Mesenchymal stem cell (in vitro differentiated cells and primary cell): ENCODE data around the gene GPATCH8.

Experiments used
- DNase-seq: peaks from one replicate; pipeline ENCODE4 v3.0.0-alpha.2; 2013
- H2AFZ ChIP-seq: one replicate; pipeline ENCODE4 v1.6.1; 2013; ENCODE audit warnings: low read depth, mild to moderate bottlenecking, control low read depth, inconsistent platforms, low read length, moderate library complexity
- H2AK5ac ChIP-seq: 2 replicates; pipeline ENCODE4 v1.6.1; 2013; ENCODE audit warnings: low read length, moderate library complexity, mild to moderate bottlenecking, inconsistent platforms; ENCODE audit not compliant: severe bottlenecking
- H2BK120ac ChIP-seq: one replicate; pipeline ENCODE4 v1.6.1; 2013; ENCODE audit warnings: low read depth, mild to moderate bottlenecking, inconsistent platforms, low read length, moderate library complexity
- H2BK12ac ChIP-seq, 2 experiments: one replicate each; pipeline ENCODE4 v1.6.1; 2013; ENCODE audit warnings: inconsistent platforms in 2 of 2, low read length in 2 of 2, mild to moderate bottlenecking in 2 of 2, moderate library complexity in 2 of 2, control low read depth in 1 of 2
- H2BK15ac ChIP-seq: one replicate; pipeline ENCODE4 v1.6.1; 2013; ENCODE audit warnings: mild to moderate bottlenecking, low read depth, inconsistent platforms; ENCODE audit not compliant: poor library complexity, severe bottlenecking
- H2BK5ac ChIP-seq: 2 replicates; pipeline ENCODE4 v1.6.1; 2013; ENCODE audit warnings: low read depth, mild to moderate bottlenecking, low read length, control low read depth, inconsistent platforms; ENCODE audit not compliant: poor library complexity, severe bottlenecking
- H3K14ac ChIP-seq, 2 experiments: one replicate each; pipeline ENCODE4 v1.6.1; 2013; ENCODE audit warnings: inconsistent platforms in 2 of 2, low read length in 2 of 2, control low read depth in 1 of 2, mild to moderate bottlenecking in 1 of 2, moderate library complexity in 1 of 2
- H3K18ac ChIP-seq, 2 experiments: one replicate each; pipeline ENCODE4 v1.6.1; 2013; ENCODE audit warnings: inconsistent platforms in 2 of 2, low read length in 2 of 2, control low read depth in 1 of 2, low read depth in 1 of 2, mild to moderate bottlenecking in 1 of 2
- H3K23ac ChIP-seq, 2 experiments: one replicate each; pipeline ENCODE4 v1.6.1; 2013; ENCODE audit warnings: inconsistent platforms in 2 of 2, low read length in 2 of 2, mild to moderate bottlenecking in 2 of 2, moderate library complexity in 2 of 2, control low read depth in 1 of 2
- H3K27ac ChIP-seq: 2 replicates; pipeline ENCODE4 v1.5.1; 2013; ENCODE audit warnings: mild to moderate bottlenecking, moderate library complexity, low read length, control low read depth, inconsistent platforms; ENCODE audit not compliant: poor library complexity, severe bottlenecking
- H3K27me3 ChIP-seq, 2 experiments: 2 replicates each; pipeline versions ENCODE4 v1.6.1 to v1.7.0; 2013; ENCODE audit warnings: low read length in 2 of 2, mild to moderate bottlenecking in 2 of 2, moderate library complexity in 2 of 2, control low read depth in 1 of 2, inconsistent platforms in 1 of 2; ENCODE audit not compliant: control insufficient read depth in 1 of 2, insufficient read depth in 1 of 2
- H3K36me3 ChIP-seq, 2 experiments: 2 replicates each; pipeline versions ENCODE4 v1.6.1 to v1.7.0; 2013; ENCODE audit warnings: low read length in 2 of 2, control low read depth in 1 of 2, inconsistent platforms in 1 of 2, low read depth in 1 of 2, mild to moderate bottlenecking in 1 of 2; ENCODE audit not compliant: insufficient read depth in 2 of 2, control insufficient read depth in 1 of 2
- H3K4ac ChIP-seq, 2 experiments: one replicate each; pipeline ENCODE4 v1.6.1; 2013; ENCODE audit warnings: inconsistent platforms in 2 of 2, low read length in 2 of 2, mild to moderate bottlenecking in 2 of 2, moderate library complexity in 2 of 2, control low read depth in 1 of 2, low read depth in 1 of 2
- H3K4me1 ChIP-seq: 2 replicates; pipeline ENCODE4 v1.6.1; 2013; ENCODE audit warnings: low read depth, low read length, control low read depth; ENCODE audit not compliant: control insufficient read depth, insufficient read depth
- H3K4me2 ChIP-seq: 2 replicates; pipeline ENCODE4 v1.6.1; 2013; ENCODE audit warnings: low read length, mild to moderate bottlenecking, inconsistent platforms; ENCODE audit not compliant: poor library complexity, severe bottlenecking
- H3K4me3 ChIP-seq, 2 experiments: 2 replicates each; pipeline versions ENCODE4 v1.5.1 to v1.7.0; 2013; ENCODE audit warnings: low read length in 2 of 2, mild to moderate bottlenecking in 2 of 2, control low read depth in 1 of 2, low read depth in 1 of 2; ENCODE audit not compliant: insufficient read depth in 1 of 2
- H3K79me1 ChIP-seq: replicated peaks from 2 replicates; pipeline ENCODE4 v1.6.1; 2013; ENCODE audit warnings: mild to moderate bottlenecking, control low read depth, low read length, inconsistent platforms; ENCODE audit not compliant: poor library complexity, severe bottlenecking
- H3K9ac ChIP-seq: 2 replicates; pipeline ENCODE4 v1.7.0; 2013; ENCODE audit warnings: mild to moderate bottlenecking, low read length, moderate library complexity
- H3K9me3 ChIP-seq: 2 replicates; pipeline ENCODE4 v1.7.0; 2013; ENCODE audit warnings: mild to moderate bottlenecking, low read length; ENCODE audit not compliant: control insufficient read depth
- H4K8ac ChIP-seq: one replicate; pipeline ENCODE4 v1.6.1; 2013; ENCODE audit warnings: inconsistent platforms, mild to moderate bottlenecking, low read length, moderate library complexity
- H4K91ac ChIP-seq: one replicate; pipeline ENCODE4 v1.6.1; 2013; ENCODE audit warnings: mild to moderate bottlenecking, low read length, inconsistent platforms
- WGBS: methylation state at CpG from one replicate; pipeline ENCODE4 v1.1.7; 2013; ENCODE audit warnings: mixed read lengths; 5-methylcytosine and 5-hydroxymethylcytosine counted together

Gene GPATCH8

GRCh38 chr17:44354582-44355561, 148.3 kb downstream of the GPATCH8 start:
- no peak overlapping the region for H2AFZ ChIP-seq
- no peak overlapping the region for H3K4me3 ChIP-seq
- no peak overlapping the region for H3K23ac ChIP-seq
- peak overlapping the region in 1 of 2 experiments; percentile 19 for H2BK12ac ChIP-seq
- peaks cover 11% of the 10 kb centered on the region for H3K4me1 ChIP-seq
- H4K8ac ChIP-seq, result no peak overlapping the region
- H4K91ac ChIP-seq, result peak overlapping the region; percentile 11
- no peak overlapping the region for H2BK15ac ChIP-seq
- no peak overlapping the region for H3K9ac ChIP-seq
- no peak overlapping the region for H3K4me2 ChIP-seq
- 42% methylated on average over 68 of the region's 77 CpGs for WGBS
- no peak overlapping the region for H2BK5ac ChIP-seq
- no peak overlapping the region for H3K18ac ChIP-seq
- no peak for DNase-seq
- H2AK5ac ChIP-seq, result no peak overlapping the region
- H3K4ac ChIP-seq, result no peak overlapping the region
- H2BK120ac ChIP-seq, result no peak overlapping the region
- H3K27ac ChIP-seq, result no peak overlapping the region
- H3K36me3 ChIP-seq, result peaks cover 32 to 76% of the 10 kb centered on the region in 2 experiments
- no peak overlapping the region for H3K14ac ChIP-seq
- H3K9me3 ChIP-seq, result no peaks in the 10 kb centered on the region
- H3K79me1 ChIP-seq, result peaks cover 12% of the 10 kb centered on the region
- peaks cover 0 to 3% of the 10 kb centered on the region in 2 experiments for H3K27me3 ChIP-seq

GRCh38 chr17:44353672-44354331, 149.4 kb downstream of the GPATCH8 start:
- DNase-seq, result peak; percentile 28
- no peak overlapping the region for H2BK15ac ChIP-seq
- H3K79me1 ChIP-seq, result peaks cover 17% of the 10 kb centered on the region
- no peak overlapping the region for H3K4me2 ChIP-seq
- no peak overlapping the region for H2BK120ac ChIP-seq
- 17% methylated on average over 76 of the region's 98 CpGs for WGBS
- H3K27me3 ChIP-seq, result peaks cover 0 to 3% of the 10 kb centered on the region in 2 experiments
- no peak overlapping the region for H2BK5ac ChIP-seq
- H4K8ac ChIP-seq, result no peak overlapping the region
- H3K9me3 ChIP-seq, result no peaks in the 10 kb centered on the region
- H3K4me3 ChIP-seq, result peak overlapping the region in 1 of 2 experiments; percentile 51
- H3K27ac ChIP-seq, result no peak overlapping the region
- H2AFZ ChIP-seq, result no peak overlapping the region
- no peak overlapping the region for H3K9ac ChIP-seq
- H2AK5ac ChIP-seq, result no peak overlapping the region
- H3K14ac ChIP-seq, result no peak overlapping the region
- H3K23ac ChIP-seq, result no peak overlapping the region
- H3K4me1 ChIP-seq, result peaks cover 6% of the 10 kb centered on the region
- no peak overlapping the region for H3K18ac ChIP-seq
- H4K91ac ChIP-seq, result no peak overlapping the region
- no peak overlapping the region for H2BK12ac ChIP-seq
- H3K4ac ChIP-seq, result no peak overlapping the region
- H3K36me3 ChIP-seq, result peaks cover 40 to 79% of the 10 kb centered on the region in 2 experiments

- DNase-seq, result no peak
- Histone ChIP-seq H3K36me3 (peaks cover 42 to 79% of the 10 kb centered on the region in 2 experiments), H3K9me3 (no peaks in the 10 kb centered on the region), H3K4me2 (no peak overlapping the region), H3K18ac (no peak overlapping the region), H4K8ac (no peak overlapping the region), H2BK120ac (no peak overlapping the region), H3K14ac (no peak overlapping the region), H4K91ac (no peak overlapping the region), H2AFZ (no peak overlapping the region), H2BK12ac (no peak overlapping the region), H3K27ac (no peak overlapping the region), H3K4ac (no peak overlapping the region), H2BK5ac (no peak overlapping the region), H3K27me3 (peaks cover 0 to 3% of the 10 kb centered on the region in 2 experiments), H2AK5ac (no peak overlapping the region), H3K79me1 (peaks cover 15% of the 10 kb centered on the region), H3K9ac (no peak overlapping the region), H2BK15ac (no peak overlapping the region), H3K23ac (no peak overlapping the region), H3K4me1 (peaks cover 10% of the 10 kb centered on the region), H3K4me3 (no peak overlapping the region)
- WGBS, result 63% methylated on average over 22 of the region's 22 CpGs
These were observed 150.2 kb downstream of the GPATCH8 start for GRCh38 chr17:44352828-44353671.
